ACC112 (cell line): Measurements from ENCODE around the gene PTPRR.

Experiments
- H2AFZ ChIP-seq: fragments of 200-600 bp; sonication (generic); one replicate; pipeline ENCODE4 v1.6.0; 2017; ENCODE audit warnings: antibody characterized with exemption, low read length; ENCODE audit not compliant: unreplicated experiment
- H3K27ac ChIP-seq: fragments of 200-600 bp; sonication (generic); 2 replicates; pipeline ENCODE4 v1.5.1; 2014; ENCODE audit warnings: low read depth, mild to moderate bottlenecking, antibody characterized with exemption, low read length, moderate library complexity
- H3K27me3 ChIP-seq: fragments of 200-600 bp; sonication (generic); 2 replicates; pipeline ENCODE4 v1.6.1; 2014; ENCODE audit warnings: mild to moderate bottlenecking, antibody characterized with exemption, low read length, moderate library complexity, mixed read lengths; ENCODE audit not compliant: insufficient read depth
- H3K36me3 ChIP-seq: fragments of 200-600 bp; sonication (generic); 2 replicates; pipeline ENCODE4 v1.6.1; 2016; ENCODE audit warnings: mild to moderate bottlenecking, antibody characterized with exemption, low read length, moderate library complexity, mixed read lengths; ENCODE audit not compliant: insufficient read depth
- H3K4me1 ChIP-seq: fragments of 200-600 bp; sonication (generic); one replicate; pipeline ENCODE4 v1.6.1; 2016; ENCODE audit warnings: low read length, mixed read lengths; ENCODE audit not compliant: insufficient read depth, unreplicated experiment, control insufficient read depth
- H3K4me3 ChIP-seq: fragments of 200-600 bp; sonication (generic); 2 replicates; pipeline ENCODE4 v1.5.1; 2014; ENCODE audit warnings: mild to moderate bottlenecking, low read depth, low read length
- H3K79me2 ChIP-seq: fragments of 200-600 bp; sonication (generic); one replicate; pipeline ENCODE4 v1.6.0; 2016; ENCODE audit warnings: low read length; ENCODE audit not compliant: control insufficient read depth, unreplicated experiment, insufficient read depth

The PTPRR gene

GRCh38 chr12:70771581-70771980 lies 149.0 kb downstream of the PTPRR start:
- H3K36me3 ChIP-seq: no peaks in the 10 kb centered on the region
- no peaks in the 10 kb centered on the region for H3K79me2 ChIP-seq
- no peak overlapping the region for H3K4me3 ChIP-seq
- no peak overlapping the region for H3K27ac ChIP-seq
- no peaks in the 10 kb centered on the region for H3K27me3 ChIP-seq
- H2AFZ ChIP-seq: no peak overlapping the region
- peaks cover 25% of the 10 kb centered on the region for H3K4me1 ChIP-seq

- no peak overlapping the region for H3K4me3 ChIP-seq
- no peaks in the 10 kb centered on the region for H3K36me3 ChIP-seq
- no peaks in the 10 kb centered on the region for H3K79me2 ChIP-seq
- H2AFZ ChIP-seq: no peak overlapping the region
- H3K27me3 ChIP-seq: no peaks in the 10 kb centered on the region
- no peak overlapping the region for H3K27ac ChIP-seq
- no peaks in the 10 kb centered on the region for H3K4me1 ChIP-seq
Observed at GRCh38 chr12:70763666-70764065, 156.9 kb downstream of the PTPRR start.

GRCh38 chr12:70762000-70762399 lies 158.5 kb downstream of the PTPRR start:
- H3K79me2 ChIP-seq: no peaks in the 10 kb centered on the region
- H2AFZ ChIP-seq: no peak overlapping the region
- H3K4me3 ChIP-seq: no peak overlapping the region
- H3K27ac ChIP-seq: no peak overlapping the region
- H3K36me3 ChIP-seq: no peaks in the 10 kb centered on the region
- H3K4me1 ChIP-seq: peaks cover under 1% of the 10 kb centered on the region
- H3K27me3 ChIP-seq: no peaks in the 10 kb centered on the region

DNA sequence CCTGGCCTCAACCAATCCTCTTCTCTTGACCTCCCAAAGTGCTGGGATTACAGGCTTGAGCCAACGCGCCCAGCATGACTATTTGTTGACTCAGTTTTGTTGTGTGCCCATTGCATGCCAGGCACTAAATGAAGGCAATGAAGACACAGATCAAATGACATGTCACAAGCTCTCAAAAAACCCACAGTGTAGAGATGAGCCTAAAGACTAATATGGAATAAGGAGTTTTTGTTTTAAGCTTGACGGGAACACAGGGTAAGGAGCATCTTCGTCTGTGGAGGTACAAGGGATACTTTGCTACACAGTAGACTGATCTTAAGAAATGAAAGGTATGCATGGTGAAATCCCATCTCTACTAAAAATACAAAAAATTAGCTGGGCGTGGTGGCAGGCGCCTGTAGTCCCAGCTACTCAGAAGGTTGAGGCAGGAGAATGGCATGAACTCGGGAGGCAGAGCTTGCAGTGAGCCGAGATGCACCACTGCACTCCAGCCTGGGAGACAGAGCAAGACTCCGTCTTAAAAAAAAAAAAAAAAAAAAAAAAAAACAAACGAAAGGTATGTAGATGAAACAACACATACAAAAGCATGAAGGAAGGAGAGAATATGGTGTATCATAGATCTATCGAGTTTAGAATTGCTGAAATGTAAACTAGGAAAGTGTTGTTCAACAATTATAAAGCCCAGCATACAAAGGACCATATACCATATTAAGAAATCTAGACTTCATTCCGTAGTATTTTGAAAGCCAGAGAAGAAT lies 161.2 kb downstream of the PTPRR start:
- Histone ChIP-seq H3K4me1 (peaks cover 15% of the 10 kb centered on the region), H3K4me3 (no peak overlapping the region), H3K36me3 (no peaks in the 10 kb centered on the region), H2AFZ (no peak overlapping the region), H3K27ac (no peak overlapping the region), H3K27me3 (no peaks in the 10 kb centered on the region), H3K79me2 (no peaks in the 10 kb centered on the region)

DNA sequence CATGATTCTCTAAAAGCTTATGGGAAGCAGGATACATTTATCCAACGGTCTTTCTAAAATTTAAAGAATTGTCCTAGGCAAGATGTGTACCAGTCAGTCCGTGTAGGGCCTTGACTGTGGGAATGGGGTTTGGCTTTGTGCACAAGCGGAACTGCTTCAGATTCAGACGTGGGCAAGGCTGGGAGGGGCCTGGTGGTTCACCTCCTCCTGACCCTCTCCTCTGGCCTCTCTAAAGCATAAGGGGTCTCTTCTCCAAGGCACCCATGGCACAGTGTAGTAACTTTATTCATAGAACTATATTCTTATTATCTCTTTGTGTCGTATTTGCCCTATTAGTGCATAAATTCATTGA lies 162.1 kb downstream of the PTPRR start:
- no peak overlapping the region for H2AFZ ChIP-seq
- H3K27me3 ChIP-seq: no peaks in the 10 kb centered on the region
- peaks cover 15% of the 10 kb centered on the region for H3K4me1 ChIP-seq
- no peak overlapping the region for H3K27ac ChIP-seq
- no peaks in the 10 kb centered on the region for H3K36me3 ChIP-seq
- no peak overlapping the region for H3K4me3 ChIP-seq
- no peaks in the 10 kb centered on the region for H3K79me2 ChIP-seq

DNA sequence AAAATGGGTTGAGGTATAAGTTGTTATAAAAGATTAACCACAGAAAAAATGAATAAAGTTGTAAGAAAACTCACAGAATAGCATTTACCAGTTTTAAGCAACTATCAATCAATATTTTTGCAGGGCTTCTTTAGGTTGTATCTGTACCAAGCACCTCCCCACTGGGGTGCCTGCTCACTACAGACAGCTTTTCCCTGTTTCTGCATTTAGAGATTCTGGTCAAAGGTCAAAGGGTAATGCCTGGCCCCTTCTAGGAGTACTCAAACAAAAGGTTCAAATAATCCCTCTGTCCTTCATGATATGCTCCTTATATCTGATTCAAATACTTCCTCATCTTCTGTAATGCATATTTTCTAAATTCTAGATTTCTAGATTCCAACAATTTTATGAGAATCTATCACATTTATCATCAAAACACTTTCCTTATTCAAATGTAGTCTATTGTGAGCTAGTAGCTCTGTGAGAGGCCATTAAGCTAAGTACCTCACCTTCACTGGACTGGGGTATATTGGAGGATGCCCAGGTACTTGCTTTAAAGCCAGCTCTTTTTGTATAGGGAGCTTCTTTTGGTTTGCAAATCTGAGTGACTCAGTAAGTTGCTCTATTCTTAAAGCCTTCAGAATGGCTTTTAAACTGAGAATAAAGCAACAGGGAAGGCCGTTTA lies 162.6 kb downstream of the PTPRR start:
- H2AFZ ChIP-seq: no peak overlapping the region
- H3K4me3 ChIP-seq: no peak overlapping the region

DNA sequence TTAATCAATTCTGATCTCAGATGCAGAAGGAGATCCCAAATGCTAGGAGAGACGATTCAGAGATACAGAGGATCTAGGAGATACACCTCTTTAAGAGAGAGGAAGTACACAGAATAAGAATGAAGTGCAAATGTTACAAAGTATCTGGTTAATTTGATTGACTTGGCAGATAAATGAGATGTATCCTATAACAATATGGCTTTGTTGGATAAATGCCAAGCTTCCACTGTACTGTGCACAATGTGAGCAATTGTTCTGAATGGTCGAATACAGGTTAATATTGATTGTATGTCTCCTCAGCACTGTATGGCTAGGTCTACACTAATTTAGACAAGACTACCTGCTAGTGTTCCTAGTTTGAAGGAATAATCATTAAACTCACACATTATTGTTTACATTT lies 163.7 kb downstream of the PTPRR start:
- H3K27ac ChIP-seq: no peak overlapping the region

More for the DNA sequence above, 162.6 kb downstream of the PTPRR start:
- Histone ChIP-seq H3K4me1 (peaks cover 15% of the 10 kb centered on the region), H3K27ac (no peak overlapping the region), H3K27me3 (no peaks in the 10 kb centered on the region), H3K36me3 (no peaks in the 10 kb centered on the region), H3K79me2 (no peaks in the 10 kb centered on the region)

DNA sequence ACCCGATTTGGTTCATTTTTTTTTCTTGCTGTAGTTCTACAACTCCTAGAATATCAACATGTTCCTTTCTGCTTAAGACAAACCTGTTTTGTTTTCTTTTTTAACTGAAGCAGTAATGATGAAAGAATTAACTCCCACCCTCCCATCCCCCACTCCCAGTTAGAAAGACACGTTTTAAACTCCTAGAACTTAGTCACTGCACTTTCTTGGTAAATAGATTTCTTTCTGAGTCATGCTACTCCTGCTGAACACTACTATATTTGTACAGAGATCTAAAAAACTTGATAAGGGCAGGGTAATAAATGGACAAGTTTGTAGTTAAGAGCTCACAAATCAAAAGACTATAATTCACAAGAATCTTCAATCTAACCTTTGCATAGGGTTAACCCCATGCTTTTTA lies 164.4 kb downstream of the PTPRR start:
- Histone ChIP-seq H3K4me3 (no peak overlapping the region), H2AFZ (peak overlapping the region; percentile 49), H3K79me2 (no peaks in the 10 kb centered on the region), H3K27ac (no peak overlapping the region), H3K4me1 (peaks cover 15% of the 10 kb centered on the region), H3K36me3 (no peaks in the 10 kb centered on the region), H3K27me3 (no peaks in the 10 kb centered on the region)

More for the DNA sequence above, 163.7 kb downstream of the PTPRR start:
- Histone ChIP-seq H3K4me3 (no peak overlapping the region), H3K27me3 (no peaks in the 10 kb centered on the region), H2AFZ (no peak overlapping the region), H3K4me1 (peaks cover 15% of the 10 kb centered on the region), H3K79me2 (no peaks in the 10 kb centered on the region), H3K36me3 (no peaks in the 10 kb centered on the region)

DNA sequence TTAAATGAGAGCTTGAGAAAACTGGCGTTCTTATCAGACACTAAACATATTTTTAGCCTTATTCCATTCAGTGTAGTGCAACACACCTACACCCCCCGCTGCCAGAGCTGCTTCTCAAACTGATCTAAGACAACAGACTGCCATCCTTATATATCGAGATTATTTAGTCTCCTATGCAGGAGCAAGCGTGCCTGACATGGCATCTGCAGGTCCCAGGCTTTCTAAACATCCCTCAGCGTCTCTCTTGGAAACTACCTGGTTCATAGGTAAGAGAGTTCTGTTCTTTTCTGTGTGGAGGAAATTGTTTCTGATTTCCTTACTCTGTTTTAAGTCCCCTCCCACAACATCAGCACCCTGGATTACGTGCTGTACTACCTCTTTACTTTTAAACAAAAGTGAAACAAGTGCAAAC lies 166.2 kb downstream of the PTPRR start:
- Histone ChIP-seq H3K79me2 (no peaks in the 10 kb centered on the region), H3K4me1 (peaks cover 15% of the 10 kb centered on the region), H3K4me3 (no peak overlapping the region), H3K27ac (no peak overlapping the region), H2AFZ (no peak overlapping the region), H3K36me3 (no peaks in the 10 kb centered on the region), H3K27me3 (no peaks in the 10 kb centered on the region)

DNA sequence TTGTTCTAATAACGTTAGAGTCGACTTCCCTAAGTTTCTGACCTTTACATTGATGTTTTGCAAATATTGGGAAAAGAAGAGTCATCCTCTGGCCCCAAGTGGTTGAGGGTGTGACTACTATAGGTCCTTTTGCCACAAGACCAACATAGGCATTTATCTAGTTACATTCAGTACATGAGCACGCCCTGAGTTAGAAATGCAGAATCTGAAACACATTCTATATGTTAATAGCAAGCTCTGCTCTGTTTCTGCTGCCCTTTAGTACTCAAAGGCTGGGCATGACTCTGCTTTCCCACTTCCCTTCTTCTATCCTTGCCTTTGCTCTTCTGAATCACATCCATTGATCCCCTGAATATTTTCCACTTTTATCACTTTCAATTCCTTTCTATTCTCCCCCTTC lies 168.2 kb downstream of the PTPRR start:
- Histone ChIP-seq H3K4me1 (peaks cover 15% of the 10 kb centered on the region), H3K27ac (no peak overlapping the region)

DNA sequence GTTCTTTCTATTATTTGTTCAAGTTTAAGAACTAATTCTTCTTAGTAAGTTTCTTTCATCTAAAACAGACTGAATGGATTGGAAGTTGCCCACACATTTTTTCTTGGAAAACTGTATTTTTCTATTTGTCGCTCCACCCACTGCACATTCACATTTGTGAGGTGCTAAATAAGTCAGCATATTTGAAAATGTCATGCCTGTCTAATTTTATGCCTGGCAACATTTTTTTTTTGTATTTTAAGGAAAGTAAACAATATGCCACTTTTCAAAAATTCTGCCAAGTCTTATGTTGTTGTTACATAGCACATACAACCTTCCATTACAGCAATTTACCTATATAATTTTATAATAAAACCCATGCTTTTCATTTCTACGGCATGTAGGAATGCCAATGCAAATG lies 170.6 kb downstream of the PTPRR start:
- no peaks in the 10 kb centered on the region for H3K4me1 ChIP-seq
- H2AFZ ChIP-seq: no peak overlapping the region
- no peak overlapping the region for H3K4me3 ChIP-seq
- no peak overlapping the region for H3K27ac ChIP-seq
- no peaks in the 10 kb centered on the region for H3K79me2 ChIP-seq
- no peaks in the 10 kb centered on the region for H3K27me3 ChIP-seq
- no peaks in the 10 kb centered on the region for H3K36me3 ChIP-seq

More for the DNA sequence above, 168.2 kb downstream of the PTPRR start:
- Histone ChIP-seq H3K4me3 (no peak overlapping the region), H3K79me2 (no peaks in the 10 kb centered on the region), H3K27me3 (no peaks in the 10 kb centered on the region), H2AFZ (no peak overlapping the region), H3K36me3 (no peaks in the 10 kb centered on the region)
